HG03432 (cell line): ENCODE measurements around the gene VPS13C.

Experiments used
- ATAC-seq: cut with Tn5 transposase; IDR thresholded peaks from one replicate; pipeline ENCODE4 v1.9.1; 2021; ENCODE audit warnings: mild to moderate bottlenecking, moderate library complexity; ENCODE audit not compliant: unreplicated experiment

Gene VPS13C, protein sequence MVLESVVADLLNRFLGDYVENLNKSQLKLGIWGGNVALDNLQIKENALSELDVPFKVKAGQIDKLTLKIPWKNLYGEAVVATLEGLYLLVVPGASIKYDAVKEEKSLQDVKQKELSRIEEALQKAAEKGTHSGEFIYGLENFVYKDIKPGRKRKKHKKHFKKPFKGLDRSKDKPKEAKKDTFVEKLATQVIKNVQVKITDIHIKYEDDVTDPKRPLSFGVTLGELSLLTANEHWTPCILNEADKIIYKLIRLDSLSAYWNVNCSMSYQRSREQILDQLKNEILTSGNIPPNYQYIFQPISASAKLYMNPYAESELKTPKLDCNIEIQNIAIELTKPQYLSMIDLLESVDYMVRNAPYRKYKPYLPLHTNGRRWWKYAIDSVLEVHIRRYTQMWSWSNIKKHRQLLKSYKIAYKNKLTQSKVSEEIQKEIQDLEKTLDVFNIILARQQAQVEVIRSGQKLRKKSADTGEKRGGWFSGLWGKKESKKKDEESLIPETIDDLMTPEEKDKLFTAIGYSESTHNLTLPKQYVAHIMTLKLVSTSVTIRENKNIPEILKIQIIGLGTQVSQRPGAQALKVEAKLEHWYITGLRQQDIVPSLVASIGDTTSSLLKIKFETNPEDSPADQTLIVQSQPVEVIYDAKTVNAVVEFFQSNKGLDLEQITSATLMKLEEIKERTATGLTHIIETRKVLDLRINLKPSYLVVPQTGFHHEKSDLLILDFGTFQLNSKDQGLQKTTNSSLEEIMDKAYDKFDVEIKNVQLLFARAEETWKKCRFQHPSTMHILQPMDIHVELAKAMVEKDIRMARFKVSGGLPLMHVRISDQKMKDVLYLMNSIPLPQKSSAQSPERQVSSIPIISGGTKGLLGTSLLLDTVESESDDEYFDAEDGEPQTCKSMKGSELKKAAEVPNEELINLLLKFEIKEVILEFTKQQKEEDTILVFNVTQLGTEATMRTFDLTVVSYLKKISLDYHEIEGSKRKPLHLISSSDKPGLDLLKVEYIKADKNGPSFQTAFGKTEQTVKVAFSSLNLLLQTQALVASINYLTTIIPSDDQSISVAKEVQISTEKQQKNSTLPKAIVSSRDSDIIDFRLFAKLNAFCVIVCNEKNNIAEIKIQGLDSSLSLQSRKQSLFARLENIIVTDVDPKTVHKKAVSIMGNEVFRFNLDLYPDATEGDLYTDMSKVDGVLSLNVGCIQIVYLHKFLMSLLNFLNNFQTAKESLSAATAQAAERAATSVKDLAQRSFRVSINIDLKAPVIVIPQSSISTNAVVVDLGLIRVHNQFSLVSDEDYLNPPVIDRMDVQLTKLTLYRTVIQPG (N-terminal part only)

GRCh38 chr15:62060113-62060895, at the start of gene VPS13C:
TSS of gene VPS13C (minus strand) at chr15:62060447. CDS start at chr15:62060374, 73 bp downstream.
- peak; percentile 89 for ATAC-seq

DNA sequence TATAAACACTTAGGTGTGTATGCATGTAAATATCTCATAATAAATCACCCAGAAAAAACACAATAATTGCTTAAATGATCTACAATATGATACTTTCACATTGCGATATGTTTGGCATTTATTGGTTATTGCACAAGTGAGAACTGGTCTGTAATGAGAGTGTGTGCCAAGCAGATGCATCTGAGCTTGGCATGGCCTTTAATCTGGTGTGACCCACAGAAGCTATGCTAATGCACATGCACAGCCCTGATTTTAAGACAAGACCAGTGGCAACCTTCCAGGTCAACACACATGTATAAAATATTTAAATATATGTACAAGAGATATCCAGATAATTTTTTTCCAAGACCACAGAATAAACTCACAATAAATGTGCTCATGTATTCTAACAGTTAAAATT, 49.2 kb upstream of the VPS13C start:
- no peak for ATAC-seq

DNA sequence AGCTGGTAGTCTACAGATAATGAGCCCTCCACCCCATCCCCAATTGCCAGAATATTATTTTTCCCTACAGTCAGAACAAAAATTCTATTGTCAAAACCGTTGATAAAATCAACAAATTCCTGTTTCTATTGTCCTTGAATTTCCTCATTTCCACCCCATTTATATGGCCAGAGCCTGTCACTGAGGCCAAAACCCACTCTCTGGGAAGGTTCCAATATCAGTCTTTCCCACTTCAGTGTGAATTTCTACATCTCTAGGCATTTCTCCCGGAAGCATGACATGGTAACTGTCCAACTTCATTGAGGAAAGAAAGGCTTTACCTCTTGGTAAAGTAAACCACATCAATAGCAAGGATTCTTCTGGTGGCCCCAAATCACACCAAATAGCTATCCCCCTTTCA, 48.2 kb upstream of the VPS13C start:
- no peak for ATAC-seq

GRCh38 chr15:62107571-62108121, 47.4 kb upstream of the VPS13C start:
- ATAC-seq: no peak

- ATAC-seq: no peak
Measured at GRCh38 chr15:62106096-62106495, 45.8 kb upstream of the VPS13C start.

DNA sequence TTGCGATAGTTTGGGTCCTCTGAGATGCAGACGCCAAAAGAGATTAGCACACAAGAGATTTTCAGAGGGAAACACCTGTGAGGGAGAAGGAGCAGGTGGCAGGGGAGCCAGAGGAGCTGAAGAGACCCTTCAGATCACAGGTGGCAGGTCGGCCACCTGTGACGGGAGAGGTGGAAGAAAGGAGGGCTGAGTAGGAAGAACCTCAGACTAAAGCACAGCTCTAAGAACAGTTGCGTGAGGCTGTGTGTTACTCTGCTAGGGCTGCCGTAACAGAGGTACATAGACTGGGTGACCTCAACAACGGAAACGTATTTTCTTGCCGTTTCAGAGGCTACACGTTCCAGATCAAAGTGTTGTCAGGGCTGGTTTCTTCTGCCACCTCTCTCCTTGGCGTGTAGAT, 45.0 kb upstream of the VPS13C start:
- no peak for ATAC-seq

GRCh38 chr15:62104846-62105245, 44.6 kb upstream of the VPS13C start:
- ATAC-seq: no peak

- ATAC-seq: no peak
Measured at GRCh38 chr15:62104401-62104800, 44.2 kb upstream of the VPS13C start.

DNA sequence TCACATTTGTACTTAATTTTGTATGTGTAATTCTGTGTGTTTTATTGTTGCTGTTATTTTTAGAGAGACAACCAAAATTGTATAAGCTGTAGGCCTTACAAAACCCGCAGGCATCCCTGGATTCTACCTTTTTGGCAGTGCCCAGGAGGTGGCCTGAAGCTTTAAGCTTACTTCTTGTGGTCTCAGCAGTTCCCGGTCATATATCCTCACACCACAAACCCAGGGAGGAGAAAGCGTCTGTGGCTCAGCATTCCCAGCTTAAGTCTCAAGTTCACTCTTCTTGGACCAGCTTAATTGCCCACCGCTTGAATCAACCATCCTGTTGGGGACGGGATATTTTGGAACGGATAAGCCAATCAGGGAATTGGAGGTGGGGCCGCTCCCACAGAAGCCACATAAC, 43.2 kb upstream of the VPS13C start:
- no peak for ATAC-seq

DNA sequence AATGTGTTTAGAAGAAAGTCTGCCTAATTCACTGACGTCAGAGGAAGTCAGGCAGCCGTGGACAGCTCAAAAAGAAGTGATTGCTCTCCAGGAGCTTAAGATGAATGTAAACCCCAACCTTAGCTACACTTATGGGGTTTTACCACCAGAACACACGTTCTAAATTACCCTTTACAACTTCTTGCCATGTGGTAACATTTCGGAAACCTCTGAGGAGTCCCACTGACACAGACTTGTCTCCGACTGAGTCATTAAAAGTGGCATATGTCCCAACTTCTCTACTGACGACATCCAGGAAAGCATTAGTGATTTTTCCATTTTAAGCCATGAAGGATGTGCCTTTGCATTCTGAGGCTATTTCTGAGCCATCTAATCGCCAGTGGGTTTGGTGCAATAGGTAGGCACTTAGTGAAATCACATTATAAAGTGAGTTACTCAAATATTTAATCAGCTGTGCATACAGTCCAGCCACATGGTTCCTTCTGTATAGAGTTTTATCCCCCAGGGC, 38.9 kb upstream of the VPS13C start:
- ATAC-seq: no peak

DNA sequence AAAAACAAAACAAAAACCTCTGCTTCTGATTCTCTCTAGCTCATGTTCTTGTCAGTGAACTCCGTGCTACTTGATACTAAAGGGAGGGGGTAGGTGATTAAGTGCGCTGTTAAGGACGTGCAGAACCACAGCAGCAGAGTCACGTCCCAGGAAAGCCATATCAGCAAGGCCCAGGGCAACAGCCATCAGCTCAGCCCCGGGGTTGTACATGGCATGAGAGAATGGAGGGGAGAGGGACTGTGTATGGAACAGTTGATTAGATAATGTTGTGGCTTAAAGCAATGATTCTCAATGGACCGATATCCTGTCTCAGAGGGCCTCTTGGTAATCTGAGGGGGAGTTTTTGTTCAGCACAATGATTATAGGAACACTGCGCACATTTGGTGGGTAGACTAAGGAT, 34.1 kb upstream of the VPS13C start:
- no peak for ATAC-seq

GRCh38 chr15:62093809-62094208, 33.6 kb upstream of the VPS13C start:
- no peak for ATAC-seq

DNA sequence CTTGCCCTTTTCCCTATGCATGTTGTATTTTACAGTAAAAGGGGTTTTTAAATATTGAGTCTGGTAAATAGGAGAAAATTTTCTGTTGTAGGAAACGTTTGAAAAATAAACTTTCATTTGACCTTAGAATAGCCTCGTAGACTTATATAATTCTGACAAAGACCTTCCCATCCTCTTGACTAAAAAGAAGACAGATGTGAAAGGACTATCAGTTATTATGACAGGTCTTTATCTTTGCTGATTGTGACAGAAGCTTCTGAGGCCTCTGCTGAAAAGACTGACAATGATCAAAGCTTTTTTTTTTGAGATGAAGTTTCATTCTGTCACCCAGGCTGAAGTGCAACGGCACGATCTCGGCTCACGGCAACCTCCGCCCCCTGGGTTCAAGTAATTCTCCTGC, 30.7 kb upstream of the VPS13C start:
- no peak for ATAC-seq

DNA sequence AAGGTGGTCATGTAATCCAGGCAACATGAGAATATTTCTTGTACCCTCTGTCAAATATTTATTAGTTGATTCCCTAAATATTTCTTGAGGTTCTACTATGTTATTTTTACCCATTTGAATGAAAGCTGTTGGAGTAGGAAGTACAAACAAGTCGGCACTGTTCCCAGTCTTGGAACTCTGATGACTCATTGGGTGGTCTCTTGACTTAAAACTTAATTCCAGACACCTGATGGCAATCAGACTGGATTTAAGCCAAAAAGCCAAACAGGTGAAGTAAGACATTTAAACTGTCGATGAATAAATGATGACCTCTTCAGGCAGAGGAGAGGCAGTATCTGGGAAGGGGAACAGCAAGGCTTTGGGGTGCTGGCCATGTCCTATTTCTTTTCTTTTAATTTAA, 29.4 kb upstream of the VPS13C start:
- ATAC-seq: no peak

DNA sequence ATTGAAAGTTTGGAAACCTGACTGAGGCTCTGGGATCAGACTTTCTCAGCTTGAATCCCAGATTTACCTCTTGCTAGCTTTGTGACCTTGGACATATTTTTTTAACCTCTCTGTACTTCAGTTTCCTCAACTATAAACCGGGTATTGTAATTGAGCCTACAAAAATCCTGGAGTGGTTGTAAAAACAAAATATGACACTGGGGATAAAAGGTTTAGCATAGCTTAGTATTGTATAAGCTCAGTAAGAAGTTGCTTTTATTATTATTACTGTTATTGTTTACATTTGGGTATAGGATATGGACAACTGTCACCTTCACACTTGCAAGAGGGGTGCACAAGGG, 28.1 kb upstream of the VPS13C start:
- ATAC-seq: no peak

DNA sequence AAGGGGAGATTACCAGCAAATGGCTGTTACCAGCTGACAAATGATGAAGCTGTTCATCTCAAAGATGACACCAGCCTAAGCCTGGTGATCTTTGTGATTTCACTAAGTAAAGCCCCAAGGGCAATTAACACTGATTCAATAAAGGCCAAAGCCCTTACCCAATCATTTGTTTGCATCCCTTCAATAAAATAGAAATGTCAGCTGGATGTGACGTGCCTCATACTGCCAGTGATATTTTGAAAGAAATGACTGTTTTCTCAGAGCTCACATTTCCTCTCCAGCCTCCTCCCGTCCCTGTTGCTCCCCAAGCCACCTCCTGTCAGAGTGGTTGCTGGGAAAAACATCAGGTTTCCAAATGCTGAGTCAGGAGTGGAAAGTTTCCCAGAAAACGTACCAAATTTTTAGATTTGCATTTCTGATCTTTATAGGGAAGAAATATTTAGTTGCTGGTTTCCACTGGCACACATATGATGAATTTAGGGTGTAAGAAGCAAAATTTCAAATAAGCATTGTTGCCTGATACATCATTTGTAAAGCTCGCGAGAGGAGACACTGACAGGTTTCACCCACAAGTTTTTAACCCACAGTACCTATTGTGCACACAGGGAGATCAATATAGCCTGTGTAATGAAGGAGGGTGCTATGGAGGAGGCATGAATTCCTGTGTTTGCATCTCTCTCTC, 27.6 kb upstream of the VPS13C start:
- ATAC-seq: no peak

DNA sequence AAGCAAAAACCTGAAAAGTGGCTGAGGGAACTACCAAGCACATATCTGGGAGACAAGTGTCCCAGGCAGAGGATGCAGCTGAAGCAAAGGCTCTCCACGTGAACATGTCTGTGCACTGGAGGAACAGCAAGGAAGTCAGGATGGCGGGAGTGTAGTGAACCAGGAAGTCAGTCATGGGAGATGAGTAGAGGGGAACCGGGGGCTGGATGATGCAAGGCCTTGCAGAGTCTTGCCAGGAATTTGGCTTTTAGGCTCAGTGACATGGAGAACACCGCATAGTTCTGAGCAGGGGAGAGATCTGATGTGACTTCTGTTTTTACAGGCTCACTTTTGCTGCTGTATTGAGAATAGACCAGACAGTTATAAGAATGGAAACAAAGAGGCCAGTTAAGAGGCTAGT, 25.5 kb upstream of the VPS13C start:
- no peak for ATAC-seq

DNA sequence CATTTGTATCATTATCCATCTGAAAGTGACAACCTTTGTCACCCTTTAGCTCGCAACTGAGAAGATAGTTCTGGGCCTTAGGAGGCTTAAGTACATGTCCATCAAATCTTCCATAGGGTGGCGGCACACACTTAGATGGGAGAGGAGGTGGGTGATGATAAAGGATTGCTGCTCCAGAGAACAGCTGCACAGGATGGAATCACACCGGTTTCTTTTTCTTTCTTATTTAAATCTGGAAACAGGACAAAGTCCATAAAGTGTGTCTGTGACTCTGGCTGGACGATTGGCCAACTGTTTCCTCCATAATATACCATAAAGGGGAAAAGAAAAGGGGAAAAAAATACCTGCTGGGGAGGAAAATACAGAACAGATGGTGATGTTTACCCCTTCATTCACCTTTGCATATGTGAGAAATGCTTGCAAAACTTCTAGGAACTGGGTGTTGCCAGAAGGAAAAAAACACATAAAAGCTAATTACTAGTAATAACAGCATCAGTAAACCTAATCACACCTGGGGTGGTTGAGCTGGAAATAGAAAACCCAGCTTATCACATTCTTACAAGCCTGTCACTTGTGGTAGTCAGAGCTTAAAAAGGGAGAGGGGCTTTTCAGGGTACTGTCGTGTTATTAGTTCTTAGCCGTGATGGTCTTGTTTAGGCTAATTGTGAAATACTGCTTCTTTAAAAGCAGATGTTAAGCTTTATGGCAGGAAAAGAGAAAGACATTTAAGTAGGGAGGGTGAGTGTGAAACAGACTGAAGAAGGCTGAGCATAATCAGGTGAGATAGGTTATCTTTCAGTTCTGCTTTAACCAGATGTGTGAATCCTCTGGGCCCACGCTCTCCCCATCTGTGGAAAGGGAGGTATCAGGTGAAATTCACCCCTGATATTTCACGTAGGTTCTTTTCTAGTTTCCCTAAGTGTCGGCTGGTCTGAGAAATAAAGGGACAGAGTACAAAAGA, 23.2 kb upstream of the VPS13C start:
- no peak for ATAC-seq
